GM12878 (cell line): ENCODE results near the gene LHX2. TPM values are rescaled to one million over a fixed set of nuclear protein-coding genes. Genes with fewer than 3 reads are reported as not detected.

Experiments used
- ATAC-seq: fragments of 200-7000 bp; cut with Tn5 transposase; 3 replicates; pipeline ENCODE4 v1.9.1; 2020; ENCODE audit warnings: mild to moderate bottlenecking, moderate library complexity
- Bru-seq: library from RNA; stranded (reverse); fragments of 400-500 nt; gene quantifications from one replicate; lab custom pipeline; 2021; lab: Mats Ljungman, UMichigan
- BruChase-seq, 2 experiments: library from RNA; stranded (reverse); fragments of 400-500 nt; gene quantifications; one replicate each; lab custom pipeline; 2021; lab: Mats Ljungman, UMichigan
- BruUV-seq: library from RNA; stranded (reverse); fragments of 400-500 nt; replicated peaks from 2 replicates; lab custom pipeline; 2021; lab: Mats Ljungman, UMichigan
- CTCF ChIA-PET: fragments of 300-600 bp; sonication (Branson Sonifier 250); formaldehyde crosslinking; extraction: SDS; loops from one replicate; lab custom pipeline; 2021; ENCODE audit warnings: inconsistent platforms; lab: Yijun Ruan, JAX
- POLR2A ChIA-PET: fragments of 350-600 bp; formaldehyde crosslinking; extraction: SDS; loops from one replicate; lab custom pipeline; 2021; ENCODE audit warnings: inconsistent platforms; lab: Charles Lee
- RAD21 ChIA-PET: fragments of 300-600 bp; sonication (Branson Sonifier 250); formaldehyde crosslinking; loops from one replicate; lab custom pipeline; 2023; ENCODE audit warnings: antibody characterized with exemption; ENCODE audit not compliant: unreplicated experiment; lab: Charles Lee
- SMC1A ChIA-PET: fragments of 300-600 bp; sonication (Branson Sonifier 250); formaldehyde crosslinking; loops from one replicate; lab custom pipeline; 2023; ENCODE audit not compliant: unreplicated experiment, uncharacterized antibody; lab: Charles Lee
- DNase-seq: peaks from one replicate; pipeline ENCODE4 v3.0.0-alpha.2; 2011; ENCODE audit warnings: low read depth, low spot score
- FAIRE-seq: peaks from 3 replicates; lab custom pipeline; 2011; peaks lifted over from hg19 to GRCh38; lab: Jason Lieb, UNC
- H2AFZ ChIP-seq: 2 replicates; pipeline ENCODE4 v1.6.0; 2011; ENCODE audit warnings: low read depth, low read length, control low read depth; ENCODE audit not compliant: control insufficient read depth
- H3K27ac ChIP-seq: 2 replicates; pipeline ENCODE4 v1.5.1; 2011; ENCODE audit warnings: control low read depth; ENCODE audit not compliant: control insufficient read depth, insufficient read depth
- H3K27me3 ChIP-seq, 2 experiments: replicated peaks in 1 of 2; 2 replicates each; pipeline versions ENCODE4 v1.6.0 to v1.6.1; 2011; ENCODE audit warnings: low read length in 1 of 2; ENCODE audit not compliant: control insufficient read depth in 2 of 2, insufficient read depth in 2 of 2
- H3K36me3 ChIP-seq, 2 experiments: 2 replicates each; pipeline ENCODE4 v1.5.1; 2011; ENCODE audit warnings: low read length in 1 of 2; ENCODE audit not compliant: control insufficient read depth in 2 of 2, insufficient read depth in 2 of 2
- H3K4me1 ChIP-seq: 2 replicates; pipeline ENCODE4 v1.6.1; 2011; ENCODE audit warnings: mild to moderate bottlenecking, low read length, moderate library complexity, mixed read lengths; ENCODE audit not compliant: control insufficient read depth, insufficient read depth
- H3K4me2 ChIP-seq: 2 replicates; pipeline ENCODE4 v1.6.0; 2011; ENCODE audit warnings: control low read depth; ENCODE audit not compliant: control insufficient read depth, insufficient read depth
- H3K4me3 ChIP-seq: fragments of 200-600 bp; sonication (generic); 2 replicates; pipeline ENCODE4 v1.5.1; 2016
- H3K79me2 ChIP-seq: 2 replicates; pipeline ENCODE4 v1.6.0; 2011; ENCODE audit warnings: low read length; ENCODE audit not compliant: control insufficient read depth, insufficient read depth
- H3K9ac ChIP-seq: 2 replicates; pipeline ENCODE4 v1.8.0; 2011; ENCODE audit warnings: low read length, control low read depth, mixed read lengths; ENCODE audit not compliant: control insufficient read depth, insufficient read depth
- H3K9me3 ChIP-seq: replicated peaks from 3 replicates; pipeline ENCODE4 v1.5.1; 2011; ENCODE audit warnings: mild to moderate bottlenecking, low read length; ENCODE audit not compliant: control insufficient read depth, insufficient read depth
- H4K20me1 ChIP-seq: 2 replicates; pipeline ENCODE4 v1.6.0; 2011; ENCODE audit not compliant: control insufficient read depth, insufficient read depth
- BACH1 ChIP-seq: fragments of 450-650 bp; IDR thresholded peaks from 2 replicates; pipeline ENCODE4 v1.6.1; 2017; ENCODE audit warnings: mild to moderate bottlenecking, borderline replicate concordance
- EZH2 ChIP-seq: IDR thresholded peaks from 2 replicates; pipeline ENCODE4 v1.6.1; 2012; ENCODE audit warnings: low read depth, mild to moderate bottlenecking, control low read depth, inconsistent platforms, low read length, borderline replicate concordance; ENCODE audit not compliant: control insufficient read depth
- GABPA ChIP-seq: IDR thresholded peaks from 2 replicates; pipeline ENCODE4 v1.6.1; 2014; ENCODE audit warnings: antibody characterized with exemption, low read depth, mild to moderate bottlenecking, inconsistent platforms
- IRF3 ChIP-seq: fragments of 450-650 bp; IDR thresholded peaks from 2 replicates; pipeline ENCODE4 v1.6.1; 2014; ENCODE audit warnings: mild to moderate bottlenecking
- KDM1A ChIP-seq: fragments of 200-600 bp; sonication (generic); IDR thresholded peaks from 2 replicates; pipeline ENCODE4 v1.6.1; 2016; ENCODE audit warnings: borderline replicate concordance
- LARP7 ChIP-seq: fragments of 450-650 bp; IDR thresholded peaks from 2 replicates; pipeline ENCODE4 v1.6.1; 2017; ENCODE audit warnings: mild to moderate bottlenecking
- NFIC ChIP-seq: IDR thresholded peaks from 2 replicates; pipeline ENCODE4 v1.6.1; 2012; ENCODE audit warnings: low read depth, mild to moderate bottlenecking, inconsistent platforms, low read length, moderate library complexity
- NFYB ChIP-seq: IDR thresholded peaks from 2 replicates; pipeline ENCODE4 v1.6.1; 2011; ENCODE audit warnings: low read depth, mild to moderate bottlenecking, low read length, improper control_type of control experiment, moderate library complexity; ENCODE audit not compliant: insufficient read depth
- PBX3 ChIP-seq: IDR thresholded peaks from 2 replicates; pipeline ENCODE4 v1.6.1; 2011; ENCODE audit warnings: mild to moderate bottlenecking, low read depth, low read length, moderate library complexity; ENCODE audit not compliant: insufficient replicate concordance
- RELB ChIP-seq: fragments of 450-650 bp; IDR thresholded peaks from 2 replicates; pipeline ENCODE4 v1.6.1; 2017; ENCODE audit warnings: low read depth, mild to moderate bottlenecking, moderate library complexity
- SRF ChIP-seq, 2 experiments: IDR thresholded peaks; 2 replicates each; pipeline ENCODE4 v1.6.1; 2011; ENCODE audit warnings: low read depth in 2 of 2, low read length in 2 of 2, mild to moderate bottlenecking in 1 of 2, moderate library complexity in 1 of 2
- STAT1 ChIP-seq: fragments of 450-650 bp; conservative IDR thresholded peaks from 2 replicates; pipeline ENCODE4 v1.6.1; 2014; ENCODE audit warnings: antibody characterized with exemption, mild to moderate bottlenecking
- WGBS: methylation state at CpG from one replicate; pipeline ENCODE4 v1.1.6; 2016; ENCODE audit warnings: low lambda C conversion rate; ENCODE audit not compliant: insufficient replicate concordance, insufficient coverage; ENCODE audit errors: missing lambda C conversion rate; 5-methylcytosine and 5-hydroxymethylcytosine counted together
- in situ Hi-C: fragments of 300-500 bp; cut with MboI; formaldehyde crosslinking; loops from 9 replicates; pipeline ENCODE4 v1.14.3; 2018; ENCODE audit warnings: mixed read lengths
- intact Hi-C: fragments of 100-400 bp; cut with micrococcal nuclease; formaldehyde crosslinking; loops from one replicate; pipeline ENCODE4 v1.14.2; 2022; ENCODE audit not compliant: unreplicated experiment
- long read RNA-seq, 2 experiments: library from polyadenylated mRNA; unstranded; transcript quantifications; one replicate each; pipeline ENCODE4 v2.0.0, GENCODE V29; 2019 to 2020
- polyA minus RNA-seq, 3 experiments: library from RNA; depleted of rRNA, polyadenylated mRNA; stranded (reverse); fragments of >200 nt; gene quantifications; 2 replicates each; pipeline ENCODE4 v1.2.3, GENCODE V29; 2011
- polyA plus RNA-seq, 11 experiments: library from polyadenylated mRNA; depleted of rRNA in 4 of 11; unstranded in 6 of 11; stranded (reverse) in 5 of 11; fragments of >200 nt; fragmentation: Nextera tagmentation in 4 of 11; fragmentation: Illumina TruSeq in 1 of 11; extraction: Ambion mirVana in 4 of 11; extraction: Trizol in 1 of 11; gene quantifications; 1 replicate in 1 of 11; 2 replicates in 10 of 11; pipeline versions ENCODE4 v1.2.1 to v1.2.3, GENCODE V29; 2011 to 2016; ENCODE audit warnings: inconsistent platforms in 2 of 11, missing spikeins in 2 of 11, low read depth in 1 of 11
- total RNA-seq, 4 experiments: library from RNA; depleted of rRNA in 3 of 4; stranded (reverse); fragments of >200 nt in 3 of 4; fragmentation: Illumina TruSeq in 1 of 4; extraction: Trizol in 1 of 4; gene quantifications; 2 replicates each; pipeline versions ENCODE4 v1.2.1 to v1.2.3, GENCODE V29; 2013 to 2021
- TF ChIP-seq, protein P1 (sequence below): IDR thresholded peaks from 2 replicates; pipeline ENCODE4 v1.6.1; 2012; ENCODE audit warnings: low read depth, low read length, improper control_type of control experiment

Gene LHX2
- total RNA-seq (2013; cell fraction: nucleolus; rRNA removed) = 34.7 and 38.5 TPM in 2 replicates
- total RNA-seq (2014; rRNA removed) = 6.0 and 8.0 TPM in 2 replicates
- 3.3 TPM in 2 replicates for total RNA-seq (2014; rRNA removed; fragmentation: Illumina TruSeq; extraction: Trizol)
- total RNA-seq (2021) = 9.0 and 10.3 TPM in 2 replicates
- 1.1 TPM for polyA plus RNA-seq (2011; ENCODE audit: low read depth)
- 46.5 and 69.8 TPM in 2 replicates for polyA plus RNA-seq (2011; rRNA removed)
- polyA plus RNA-seq (2011; cell fraction: cytosol; rRNA removed) = 109 and 126 TPM in 2 replicates
- 225 and 243 TPM in 2 replicates for polyA plus RNA-seq (2011; cell fraction: nucleus; rRNA removed)
- 1.7 and 4.5 TPM in 2 replicates for polyA plus RNA-seq (2012)
- 3.6 and 6.0 TPM in 2 replicates for polyA plus RNA-seq (2014; fragmentation: Illumina TruSeq; extraction: Trizol)
- 1 to 10 TPM in 1 of 2 experiments, under 1 TPM in 1; 0.82 to 2.6 TPM for polyA plus RNA-seq (2014; fragmentation: Nextera tagmentation; extraction: Ambion mirVana)
- 7.6 and 14.2 TPM in 2 replicates for polyA plus RNA-seq (2014; rRNA removed)
- 1 to 10 TPM; 2.6 to 4.6 TPM for polyA plus RNA-seq (2016; fragmentation: Nextera tagmentation; extraction: Ambion mirVana)
- 38.6 and 76.6 TPM in 2 replicates for polyA minus RNA-seq (2011; rRNA and poly(A)+ RNA removed)
- polyA minus RNA-seq (2011; cell fraction: cytosol; rRNA and poly(A)+ RNA removed) = 49.9 and 53.2 TPM in 2 replicates
- 34.7 and 46.5 TPM in 2 replicates for polyA minus RNA-seq (2011; cell fraction: nucleus; rRNA and poly(A)+ RNA removed)
- Bru-seq, nascent RNA = percentile 62 among the genes with signal in this experiment
- BruChase-seq, experiment 1, labeled RNA remaining after a 6-hour chase = percentile 70 among the genes with signal in this experiment
- percentile 67 among the genes with signal in this experiment for BruChase-seq, experiment 2, labeled RNA remaining after a 2-hour chase
- long read RNA-seq, experiment 1, partial matches to known transcripts = 5 of 17 reads
- long read RNA-seq, experiment 1, other reads (novel, unspliced or antisense) = 12 of 17 reads
- long read RNA-seq, experiment 2, partial matches to known transcripts = 2 of 13 reads
- long read RNA-seq, experiment 2, other reads (novel, unspliced or antisense) = 11 of 13 reads

DNA sequence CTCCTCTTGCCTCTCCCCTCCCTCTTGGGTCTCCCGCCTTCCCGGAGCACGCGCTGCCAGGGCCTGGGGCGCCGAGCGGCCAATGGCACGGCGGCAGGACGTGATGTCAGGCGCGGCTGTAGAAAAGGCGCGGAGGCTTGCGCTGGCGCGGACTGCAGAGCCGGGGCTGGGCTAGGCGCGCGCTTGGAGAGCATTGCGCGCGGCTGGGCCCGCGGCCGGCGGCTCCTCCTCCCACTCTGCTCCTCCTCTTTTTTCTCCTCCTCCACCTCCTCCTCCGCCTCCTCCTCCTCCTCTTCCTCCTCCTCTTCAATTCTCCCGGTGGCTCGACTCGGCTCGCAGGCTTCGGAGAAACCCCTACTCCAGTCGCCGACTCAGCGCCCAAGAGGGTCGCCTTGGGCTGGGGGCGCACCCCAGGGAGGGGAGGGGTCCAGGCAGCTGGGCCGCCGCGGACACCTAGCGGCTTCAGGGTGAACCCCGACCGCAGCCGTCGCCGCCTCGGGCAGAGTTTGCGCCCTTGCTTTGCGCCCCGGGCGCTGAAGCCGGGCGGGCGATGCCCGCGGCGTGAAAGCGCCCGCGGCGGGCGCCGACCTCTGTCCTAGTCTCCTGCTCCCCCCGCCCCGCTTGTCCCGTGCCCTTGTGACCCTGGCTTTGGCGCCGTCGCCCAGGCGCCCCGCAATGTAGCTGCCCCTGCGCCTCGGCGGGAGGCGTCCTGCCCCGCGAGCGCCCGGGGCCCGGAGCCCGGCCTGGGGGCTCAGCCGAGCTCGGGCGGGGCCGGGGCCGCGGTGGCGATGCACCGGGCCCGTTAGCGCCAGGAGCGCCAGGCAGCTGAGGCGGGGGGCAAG is at the start of gene LHX2:
Gene LHX2, plus strand, starts transcription at position 309 of the 842 bp plus-strand sequence. CDS start 581 bp downstream, outside the sequence.
- peaks cover 0 to 1% of the 10 kb centered on the region in 2 experiments; a peak in 1 of 4 replicates for H3K36me3 ChIP-seq
- H3K27ac ChIP-seq = no peak within 1 kb of the TSS
- ChIA-PET SMC1A (interaction anchor here (0.9 to 1.4 kb wide), 5 partner anchors 10 to 71 kb away, joined by 4 to 7 read pairs (median 5); no protein-coding TSS in a partner anchor), POLR2A (interaction anchor here (0.5 to 2.2 kb wide), 5 partner anchors 11 to 372 kb away, joined by 3 to 29 read pairs (median 4); no protein-coding TSS in a partner anchor), CTCF (interaction anchor here (0.6 to 3.1 kb wide), 6 partner anchors 11 to 30 kb away, joined by 3 to 11 read pairs (median 6); no protein-coding TSS in a partner anchor), RAD21 (interaction anchor here (1.1 to 7.4 kb wide), 6 partner anchors 14 to 294 kb away, joined by 3 to 52 read pairs (median 6); no protein-coding TSS in a partner anchor)
- no peak for FAIRE-seq
- in situ Hi-C loops = no loop called here
- ATAC-seq = peak; percentile 71
- peaks cover 4% of the 10 kb centered on the region; the same call in 1 of the 2 replicates for H4K20me1 ChIP-seq
- H3K4me1 ChIP-seq = peaks cover 25% of the 10 kb centered on the region
- peaks cover 0 to 65% of the 10 kb centered on the region in 2 experiments; a peak in 3 of 4 replicates for H3K27me3 ChIP-seq
- H3K79me2 ChIP-seq = no peaks in the 10 kb centered on the region; the same call in 1 of the 2 replicates
- no peaks in the 10 kb centered on the region; the same call in 2 of the 3 replicates for H3K9me3 ChIP-seq
- BruUV-seq = no TSS peak
- no peak for DNase-seq
- H3K9ac ChIP-seq = no peak within 1 kb of the TSS
- H2AFZ ChIP-seq = no peak within 1 kb of the TSS
- H3K4me2 ChIP-seq = peak within 1 kb of the TSS; percentile 64
- peak within 1 kb of the TSS; percentile 51 for H3K4me3 ChIP-seq
- intact Hi-C loops = no loop called here
- WGBS = 14% methylated on average over 53 of the region's 95 CpGs
- TF ChIP-seq LARP7 = peak; percentile 53; the same call in 1 of the 2 replicates
- no peak for TF ChIP-seq KDM1A
- no peak for TF ChIP-seq NFIC
- TF ChIP-seq GABPA = no peak
- no peak for TF ChIP-seq SRF (IDR thresholded peaks at IDR 0.05; ENCODE audit: low read depth in 2 of 2, low read length in 2 of 2)
- TF ChIP-seq, protein P1, sequence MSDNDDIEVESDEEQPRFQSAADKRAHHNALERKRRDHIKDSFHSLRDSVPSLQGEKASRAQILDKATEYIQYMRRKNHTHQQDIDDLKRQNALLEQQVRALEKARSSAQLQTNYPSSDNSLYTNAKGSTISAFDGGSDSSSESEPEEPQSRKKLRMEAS = 0 out of 2 replicates have a peak, but pooled peaks have one; percentile 45
- no peak for TF ChIP-seq IRF3
- TF ChIP-seq EZH2 = no peak
- no peak for TF ChIP-seq STAT1
- TF ChIP-seq NFYB = no peak; the same call in 1 of the 2 replicates
- TF ChIP-seq PBX3 = no peak
- TF ChIP-seq BACH1 = no peak
- no peak for TF ChIP-seq RELB
